ENCODE measurements around the gene RGS16.

GRCh38 chr1:182608845-182609610 is 4.8 kb upstream of the RGS16 start:
- no peak for TF ChIP-seq CTCF (IDR thresholded peaks at IDR 0.05)
- TF ChIP-seq EZH2 (IDR thresholded peaks at IDR 0.05), result no peak

Data from neural progenitor cell (in vitro differentiated cells).